H9 (cell line): ENCODE results near the gene SMIM13. TPM values are rescaled to one million over a fixed set of nuclear protein-coding genes. Genes with fewer than 3 reads are reported as not detected.

Experiments used
- DNase-seq: peaks from one replicate; pipeline ENCODE4 v3.0.0-alpha.2; 2017
- H2AFZ ChIP-seq: one replicate; pipeline ENCODE4 v1.6.1; 2013; ENCODE audit warnings: mild to moderate bottlenecking, low read length, control low read depth, moderate library complexity
- H2AK5ac ChIP-seq: 2 replicates; pipeline ENCODE4 v1.6.1; 2013; ENCODE audit warnings: low read length, control low read depth, mixed read lengths; ENCODE audit not compliant: insufficient read length
- H2BK120ac ChIP-seq: one replicate; pipeline ENCODE4 v1.6.1; 2013; ENCODE audit warnings: low read depth, mild to moderate bottlenecking, low read length, control low read depth, inconsistent platforms; ENCODE audit not compliant: poor library complexity, severe bottlenecking
- H2BK12ac ChIP-seq: 2 replicates; pipeline ENCODE4 v1.6.1; 2013; ENCODE audit warnings: low read length, control low read depth, mixed read lengths, low read depth; ENCODE audit not compliant: insufficient read length
- H2BK15ac ChIP-seq: 2 replicates; pipeline ENCODE4 v1.6.1; 2013; ENCODE audit warnings: low read depth, low read length, control low read depth
- H2BK20ac ChIP-seq: one replicate; pipeline ENCODE4 v1.6.1; 2013; ENCODE audit warnings: low read depth, mild to moderate bottlenecking, low read length, control low read depth, inconsistent platforms; ENCODE audit not compliant: poor library complexity, severe bottlenecking
- H2BK5ac ChIP-seq: 2 replicates; pipeline ENCODE4 v1.6.1; 2013; ENCODE audit warnings: low read length, control low read depth, mixed read lengths; ENCODE audit not compliant: insufficient read length
- H3K14ac ChIP-seq: 2 replicates; pipeline ENCODE4 v1.6.1; 2013; ENCODE audit warnings: low read length, control low read depth; ENCODE audit not compliant: insufficient read depth
- H3K18ac ChIP-seq: 2 replicates; pipeline ENCODE4 v1.6.1; 2013; ENCODE audit warnings: low read depth, mild to moderate bottlenecking, mixed read lengths, low read length, control low read depth; ENCODE audit not compliant: insufficient read length
- H3K23ac ChIP-seq: 2 replicates; pipeline ENCODE4 v1.6.1; 2013; ENCODE audit warnings: low read length, control low read depth, mixed read lengths, low read depth; ENCODE audit not compliant: insufficient read length
- H3K23me2 ChIP-seq: 2 replicates; pipeline ENCODE4 v1.6.1; 2013; ENCODE audit warnings: low read depth, mild to moderate bottlenecking, mixed read lengths, low read length, control low read depth; ENCODE audit not compliant: insufficient read length, poor library complexity, severe bottlenecking
- H3K27ac ChIP-seq: 2 replicates; pipeline ENCODE4 v1.5.1; 2013; ENCODE audit warnings: low read length, control low read depth, mixed read lengths, low read depth; ENCODE audit not compliant: insufficient read length
- H3K27me3 ChIP-seq: 2 replicates; pipeline ENCODE4 v1.6.1; 2013; ENCODE audit warnings: low read length, control low read depth, inconsistent platforms; ENCODE audit not compliant: insufficient read depth
- H3K4ac ChIP-seq: 2 replicates; pipeline ENCODE4 v1.6.1; 2013; ENCODE audit warnings: low read depth, mild to moderate bottlenecking, control low read depth, inconsistent platforms, low read length, moderate library complexity
- H3K4me1 ChIP-seq: 2 replicates; pipeline ENCODE4 v1.6.1; 2013; ENCODE audit warnings: low read length, control low read depth, inconsistent platforms; ENCODE audit not compliant: insufficient read depth
- H3K4me2 ChIP-seq: 2 replicates; pipeline ENCODE4 v1.6.1; 2013; ENCODE audit warnings: low read length, control low read depth, mixed read lengths; ENCODE audit not compliant: insufficient read length, insufficient read depth
- H3K56ac ChIP-seq: 2 replicates; pipeline ENCODE4 v1.6.1; 2013; ENCODE audit warnings: low read depth, mild to moderate bottlenecking, mixed read lengths, low read length, control low read depth; ENCODE audit not compliant: insufficient read length
- H3K79me1 ChIP-seq: 2 replicates; pipeline ENCODE4 v1.6.1; 2013; ENCODE audit warnings: low read depth, mild to moderate bottlenecking, moderate library complexity, low read length, control low read depth, inconsistent platforms; ENCODE audit not compliant: insufficient read depth, poor library complexity, severe bottlenecking
- H3K79me2 ChIP-seq: 2 replicates; pipeline ENCODE4 v1.6.1; 2013; ENCODE audit warnings: low read length, control low read depth, inconsistent platforms; ENCODE audit not compliant: insufficient read depth
- H3K9ac ChIP-seq: 2 replicates; pipeline ENCODE4 v1.6.1; 2013; ENCODE audit warnings: low read length, control low read depth, mixed read lengths; ENCODE audit not compliant: insufficient read length; ENCODE audit errors: extremely low read depth
- H3K9me3 ChIP-seq: one replicate; pipeline ENCODE4 v1.6.1; 2013; ENCODE audit warnings: low read depth, low read length, inconsistent platforms; ENCODE audit not compliant: control insufficient read depth
- H3T11ph ChIP-seq: one replicate; pipeline ENCODE4 v1.6.1; 2013; ENCODE audit warnings: mild to moderate bottlenecking, low read length, control low read depth, inconsistent platforms
- H4K20me1 ChIP-seq: one replicate; pipeline ENCODE4 v1.6.1; 2013; ENCODE audit not compliant: control insufficient read depth, insufficient read length, insufficient read depth
- H4K5ac ChIP-seq: 2 replicates; pipeline ENCODE4 v1.6.1; 2013; ENCODE audit warnings: low read depth, mild to moderate bottlenecking, mixed read lengths, low read length, control low read depth; ENCODE audit not compliant: insufficient read length
- H4K8ac ChIP-seq: replicated peaks from 2 replicates; pipeline ENCODE4 v1.6.1; 2013; ENCODE audit warnings: low read length, control low read depth, mixed read lengths, low read depth; ENCODE audit not compliant: insufficient read length
- H4K91ac ChIP-seq: 2 replicates; pipeline ENCODE4 v1.6.1; 2013; ENCODE audit warnings: low read depth, mild to moderate bottlenecking, moderate library complexity, mixed read lengths, low read length, control low read depth; ENCODE audit not compliant: insufficient read length
- H3K27ac Mint-ChIP-seq, 3 experiments: 2 replicates in 2 of 3; 3 replicates in 1 of 3; pipeline ENCODE4 v1.8.0; 2020 to 2021; ENCODE audit warnings: mixed read lengths in 3 of 3, mild to moderate bottlenecking in 1 of 3, moderate library complexity in 1 of 3
- H3K27me3 Mint-ChIP-seq: 2 replicates; pipeline ENCODE4 v1.8.0; 2021; ENCODE audit warnings: low read depth, mild to moderate bottlenecking, moderate library complexity, mixed read lengths
- H3K36me3 Mint-ChIP-seq, 3 experiments: 2 replicates in 2 of 3; 3 replicates in 1 of 3; pipeline ENCODE4 v1.8.0; 2020 to 2021; ENCODE audit warnings: low read depth in 3 of 3, mixed read lengths in 3 of 3; ENCODE audit not compliant: insufficient read depth in 1 of 3
- H3K4me1 Mint-ChIP-seq, 2 experiments: 2 replicates each; pipeline ENCODE4 v1.8.0; 2020; ENCODE audit warnings: mixed read lengths in 2 of 2
- H3K4me3 Mint-ChIP-seq, 2 experiments: 2 replicates in 1 of 2; 3 replicates in 1 of 2; pipeline ENCODE4 v1.8.0; 2020 to 2021; ENCODE audit warnings: mild to moderate bottlenecking in 2 of 2, mixed read lengths in 2 of 2, moderate library complexity in 1 of 2
- H3K9me3 Mint-ChIP-seq, 2 experiments: 2 replicates in 1 of 2; 3 replicates in 1 of 2; pipeline ENCODE4 v1.8.0; 2020; ENCODE audit warnings: mild to moderate bottlenecking in 2 of 2, mixed read lengths in 2 of 2, moderate library complexity in 1 of 2
- CTCF ChIP-seq: fragments of 200-600 bp; sonication (generic); conservative IDR thresholded peaks from 3 replicates; pipeline ENCODE4 v1.8.0; 2021; ENCODE audit warnings: antibody characterized with exemption, mild to moderate bottlenecking
- WGBS: extraction: QIAGEN DNeasy Blood & Tissue Kit; methylation state at CpG from one replicate; pipeline ENCODE4 v1.1.7; 2013; ENCODE audit warnings: missing lambda C conversion rate, low lambda C conversion rate, mixed read lengths; ENCODE audit not compliant: insufficient read length; ENCODE audit errors: extremely low coverage; 5-methylcytosine and 5-hydroxymethylcytosine counted together
- total RNA-seq: library from RNA; stranded (reverse); gene quantifications from 2 replicates; pipeline ENCODE4 v1.2.1, GENCODE V29; 2021

The SMIM13 gene
- total RNA-seq, 1 experiment from 2014 or later: 10.6 TPM

- Histone ChIP-seq H3K14ac (no peak overlapping the region), H3K27ac (no peak overlapping the region), H3K56ac (no peak overlapping the region), H2BK15ac (no peak overlapping the region), H3K4me1 (no peaks in the 10 kb centered on the region; the same call in 1 of the 2 replicates), H3K4ac (no peak overlapping the region), H3K79me2 (no peaks in the 10 kb centered on the region), H3K23ac (no peak overlapping the region), H2BK120ac (no peak overlapping the region), H3K79me1 (no peaks in the 10 kb centered on the region), H4K20me1 (no peaks in the 10 kb centered on the region), H2BK20ac (no peak overlapping the region), H2AFZ (no peak overlapping the region), H2BK12ac (no peak overlapping the region), H4K8ac (no peak overlapping the region), H3K27me3 (no peaks in the 10 kb centered on the region), H3K23me2 (no peaks in the 10 kb centered on the region), H4K91ac (no peak overlapping the region), H3K9me3 (peaks cover 3% of the 10 kb centered on the region), H3K18ac (no peak overlapping the region), H3K9ac (no peak overlapping the region), H4K5ac (no peak overlapping the region), H2AK5ac (no peak overlapping the region), H3T11ph (no peak overlapping the region), H2BK5ac (no peak overlapping the region), H3K4me2 (no peak overlapping the region)
- H3K36me3 Mint-ChIP-seq: peaks cover 8 to 20% (median 9%) of the 10 kb centered on the region in 3 experiments; a peak in 6 of 7 replicates
- H3K27me3 Mint-ChIP-seq: no peaks in the 10 kb centered on the region
- H3K4me1 Mint-ChIP-seq: peaks cover 21 to 22% of the 10 kb centered on the region in 2 experiments
- WGBS: no CpG with 5 or more reads among the region's 6 CpGs
- no peak for DNase-seq
- no peak overlapping the region for H3K27ac Mint-ChIP-seq
- no peak overlapping the region for H3K4me3 Mint-ChIP-seq
- H3K9me3 Mint-ChIP-seq: peaks cover 15 to 17% of the 10 kb centered on the region in 2 experiments; a peak in 4 of 5 replicates
- no peak for TF ChIP-seq CTCF
Measured at GRCh38 chr6:11179088-11179418, 85.4 kb downstream of the SMIM13 start.
